CD4-positive, CD25-positive, alpha-beta regulatory T cell (primary cell): Measurements from ENCODE around the gene SLC17A3. TPM values are rescaled to one million over a fixed set of nuclear protein-coding genes. Genes with fewer than 3 reads are reported as not detected.

Experiments used
- ATAC-seq, 2 donors: fragments of 150-1000 bp; cut with Tn5 transposase; one replicate each; pipeline ENCODE4 v1.10.0; 2021; ENCODE audit warnings: low read depth in 2 of 2, moderate number of reproducible peaks in 2 of 2, moderate library complexity in 1 of 2
- DNase-seq, 3 donors: peaks; one replicate each; pipeline versions ENCODE4 v3.0.0 to v3.0.0-alpha.2; 2012 to 2022; ENCODE audit warnings: mixed read lengths in 1 of 3
- H3K27ac ChIP-seq: one replicate; pipeline ENCODE4 v1.7.0; 2013; ENCODE audit warnings: mild to moderate bottlenecking, low read length; ENCODE audit not compliant: insufficient read depth, poor library complexity, severe bottlenecking
- H3K27me3 ChIP-seq: one replicate; pipeline ENCODE4 v1.7.0; 2013; ENCODE audit warnings: low read length; ENCODE audit not compliant: control insufficient read depth, insufficient read depth
- H3K36me3 ChIP-seq: one replicate; pipeline ENCODE4 v1.7.0; 2013; ENCODE audit warnings: mild to moderate bottlenecking, low read length, moderate library complexity; ENCODE audit not compliant: control insufficient read depth, insufficient read depth
- H3K4me1 ChIP-seq: 2 replicates; pipeline ENCODE4 v1.7.0; 2013; ENCODE audit warnings: mild to moderate bottlenecking, low read length; ENCODE audit not compliant: insufficient read depth, control insufficient read depth, poor library complexity, severe bottlenecking
- H3K4me3 ChIP-seq: one replicate; pipeline ENCODE4 v1.7.0; 2013; ENCODE audit warnings: low read depth, mild to moderate bottlenecking, low read length, moderate library complexity
- H3K9me3 ChIP-seq, 2 experiments: 1 replicate in 1 of 2; 2 replicates in 1 of 2; pipeline ENCODE4 v1.7.0; 2013; ENCODE audit warnings: low read length in 2 of 2, mild to moderate bottlenecking in 1 of 2, moderate library complexity in 1 of 2; ENCODE audit not compliant: control insufficient read depth in 2 of 2
- H3K27ac Mint-ChIP-seq, 3 donors: one replicate each; pipeline ENCODE4 v1.8.0; 2020 to 2022; ENCODE audit warnings: mild to moderate bottlenecking in 3 of 3, mixed read lengths in 3 of 3, moderate library complexity in 2 of 3
- H3K27me3 Mint-ChIP-seq: one replicate; pipeline ENCODE4 v1.8.0; 2022; ENCODE audit warnings: mild to moderate bottlenecking, mixed read lengths
- H3K36me3 Mint-ChIP-seq: one replicate; pipeline ENCODE4 v1.8.0; 2020; ENCODE audit warnings: mixed read lengths
- H3K4me1 Mint-ChIP-seq, 4 donors: one replicate each; pipeline ENCODE4 v1.8.0; 2020 to 2022; ENCODE audit warnings: mixed read lengths in 4 of 4, mild to moderate bottlenecking in 1 of 4
- H3K4me3 Mint-ChIP-seq, 4 donors: one replicate each; pipeline ENCODE4 v1.8.0; 2020 to 2022; ENCODE audit warnings: mild to moderate bottlenecking in 4 of 4, mixed read lengths in 4 of 4, moderate library complexity in 3 of 4
- H3K9me3 Mint-ChIP-seq, 7 donors: one replicate each; pipeline ENCODE4 v1.8.0; 2020 to 2022; ENCODE audit warnings: mixed read lengths in 7 of 7, mild to moderate bottlenecking in 3 of 7, moderate library complexity in 2 of 7
- polyA plus RNA-seq, 4 donors: library from polyadenylated mRNA; unstranded; fragments of 300-500 nt; fragmentation: Illumina TruSeq; gene quantifications; one replicate each; pipeline ENCODE4 v1.2.3, GENCODE V29; 2021
- total RNA-seq: library from RNA; stranded (reverse); gene quantifications from one replicate; pipeline ENCODE4 v1.2.3, GENCODE V29; 2022

Gene SLC17A3
- total and polyA plus RNA-seq, 5 donors from 2014 or later, result 0.31 TPM; not detected in 4

DNA sequence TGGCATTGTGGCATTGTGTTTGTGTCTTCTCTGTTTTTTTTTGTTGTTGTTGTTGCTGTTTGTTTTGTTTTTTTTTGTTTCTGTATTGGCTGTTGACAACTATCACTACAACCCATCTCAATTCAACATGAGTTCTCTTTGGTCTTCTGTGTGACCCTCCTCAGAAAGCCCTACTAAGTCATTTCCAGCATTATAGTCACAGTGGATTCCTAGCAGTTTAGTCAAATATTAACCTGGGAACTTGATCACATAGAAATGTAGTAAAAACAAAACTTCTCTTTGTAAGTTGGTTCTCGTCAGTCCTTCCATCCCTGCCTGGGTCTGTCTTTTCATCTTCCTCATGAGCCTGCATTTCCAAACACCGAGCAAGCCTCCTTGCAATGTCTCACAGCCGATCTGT, 39.7 kb upstream of the SLC17A3 start:
- Mint-ChIP-seq H3K27ac (no peak overlapping the region), H3K27me3 (peaks cover 19% of the 10 kb centered on the region), H3K4me1 (no peaks in the 10 kb centered on the region), H3K9me3 (peaks cover 0 to 2% (median 0%) of the 10 kb centered on the region in 7 donors), H3K36me3 (no peaks in the 10 kb centered on the region), H3K4me3 (no peak overlapping the region)
- ATAC-seq (no peak), DNase-seq (no peak)
- no peaks in the 10 kb centered on the region for H3K9me3 ChIP-seq
- H3K4me1 ChIP-seq, result no peaks in the 10 kb centered on the region
- no peaks in the 10 kb centered on the region for H3K36me3 ChIP-seq
- no peak overlapping the region for H3K27ac ChIP-seq
- H3K27me3 ChIP-seq, result peaks cover 10% of the 10 kb centered on the region
- no peak overlapping the region for H3K4me3 ChIP-seq

DNA sequence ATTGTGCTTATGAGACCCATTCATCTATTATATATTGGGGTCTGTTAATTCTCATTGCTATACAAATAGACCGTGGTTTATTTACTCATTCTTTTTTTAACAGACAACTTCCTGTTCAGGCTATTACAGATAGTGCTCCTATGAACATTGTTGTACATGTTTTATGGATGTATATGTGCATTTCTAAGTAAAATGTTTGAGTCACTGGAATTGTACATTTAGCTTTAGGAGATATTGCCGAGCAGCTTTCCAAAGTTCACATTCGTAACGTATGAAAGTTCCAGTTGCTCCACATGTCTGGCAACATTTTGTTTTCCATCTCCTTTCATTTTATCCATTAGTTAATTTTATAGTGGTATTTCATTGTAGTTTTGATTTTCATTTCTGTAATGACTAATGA, 37.3 kb upstream of the SLC17A3 start:
- H3K36me3 ChIP-seq, result no peaks in the 10 kb centered on the region
- H3K27ac ChIP-seq, result no peak overlapping the region
- H3K4me1 ChIP-seq, result no peaks in the 10 kb centered on the region
- Mint-ChIP-seq H3K27me3 (peaks cover 29% of the 10 kb centered on the region), H3K4me3 (no peak overlapping the region), H3K27ac (no peak overlapping the region), H3K36me3 (no peaks in the 10 kb centered on the region), H3K4me1 (no peaks in the 10 kb centered on the region), H3K9me3 (peaks cover 0 to 1% (median 0%) of the 10 kb centered on the region in 7 donors)
- H3K4me3 ChIP-seq, result no peak overlapping the region
- DNase-seq, result no peak
- H3K27me3 ChIP-seq, result peaks cover 17% of the 10 kb centered on the region
- H3K9me3 ChIP-seq, result no peaks in the 10 kb centered on the region
- ATAC-seq, result no peak

DNA sequence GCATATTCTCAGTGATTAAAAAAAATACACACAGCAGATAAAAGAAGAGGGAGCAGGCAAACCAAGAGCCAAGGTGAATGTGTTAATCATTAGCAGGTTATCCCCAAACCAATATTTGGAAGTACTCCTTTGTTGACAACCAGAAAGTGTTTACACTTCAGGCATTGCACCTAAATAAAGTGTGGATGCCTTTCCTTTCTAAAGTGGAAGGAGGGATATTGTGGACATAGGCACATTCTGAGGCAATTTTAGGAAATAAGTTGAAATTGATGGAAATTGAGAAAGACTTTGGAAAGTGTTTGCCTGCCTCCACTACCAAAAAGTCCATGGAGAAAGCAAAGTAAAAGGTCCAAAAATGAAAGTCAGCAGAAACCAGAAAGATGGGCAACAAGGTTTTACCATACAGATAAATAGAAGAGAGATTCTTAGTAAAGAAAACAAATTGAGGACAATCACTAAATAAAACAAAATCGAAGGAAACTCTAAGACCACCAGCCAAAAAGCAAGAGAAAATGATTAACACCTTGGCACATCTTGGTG, 33.5 kb upstream of the SLC17A3 start:
- Mint-ChIP-seq H3K27me3 (peaks cover 43% of the 10 kb centered on the region), H3K9me3 (no peaks in the 10 kb centered on the region), H3K36me3 (no peaks in the 10 kb centered on the region), H3K4me3 (no peak overlapping the region), H3K4me1 (peaks cover 0 to 6% (median 0%) of the 10 kb centered on the region in 4 donors), H3K27ac (no peak overlapping the region)
- Histone ChIP-seq H3K27ac (no peak overlapping the region), H3K9me3 (no peaks in the 10 kb centered on the region), H3K4me1 (no peaks in the 10 kb centered on the region), H3K36me3 (no peaks in the 10 kb centered on the region), H3K27me3 (peaks cover 9% of the 10 kb centered on the region), H3K4me3 (no peak overlapping the region)
- no peak for ATAC-seq
- DNase-seq, result no peak

GRCh38 chr6:25903467-25904099, 29.5 kb upstream of the SLC17A3 start:
- Mint-ChIP-seq H3K36me3 (no peaks in the 10 kb centered on the region), H3K9me3 (no peaks in the 10 kb centered on the region)

GRCh38 chr6:25902071-25902470, 28.0 kb upstream of the SLC17A3 start:
- Histone ChIP-seq H3K27me3 (peaks cover 3% of the 10 kb centered on the region), H3K4me1 (no peaks in the 10 kb centered on the region), H3K27ac (no peak overlapping the region), H3K4me3 (no peak overlapping the region), H3K36me3 (no peaks in the 10 kb centered on the region), H3K9me3 (no peaks in the 10 kb centered on the region)
- Mint-ChIP-seq H3K4me3 (no peak overlapping the region), H3K27me3 (peaks cover 28% of the 10 kb centered on the region), H3K36me3 (no peaks in the 10 kb centered on the region), H3K27ac (no peak overlapping the region), H3K9me3 (no peaks in the 10 kb centered on the region), H3K4me1 (peaks cover 0 to 12% (median 3%) of the 10 kb centered on the region in 4 donors)
- no peak for DNase-seq
- no peak for ATAC-seq

More at GRCh38 chr6:25903467-25904099, 29.5 kb upstream of the SLC17A3 start:
- no peak overlapping the region for H3K27ac Mint-ChIP-seq
- Histone ChIP-seq H3K27ac (no peak overlapping the region), H3K36me3 (no peaks in the 10 kb centered on the region), H3K4me3 (no peak overlapping the region), H3K4me1 (no peaks in the 10 kb centered on the region), H3K9me3 (no peaks in the 10 kb centered on the region), H3K27me3 (peaks cover 12% of the 10 kb centered on the region)
- H3K27me3 Mint-ChIP-seq, result peaks cover 39% of the 10 kb centered on the region
- H3K4me3 Mint-ChIP-seq, result no peak overlapping the region
- DNase-seq (no peak), ATAC-seq (no peak)
- H3K4me1 Mint-ChIP-seq, result peaks cover 0 to 12% (median 2%) of the 10 kb centered on the region in 4 donors

DNA sequence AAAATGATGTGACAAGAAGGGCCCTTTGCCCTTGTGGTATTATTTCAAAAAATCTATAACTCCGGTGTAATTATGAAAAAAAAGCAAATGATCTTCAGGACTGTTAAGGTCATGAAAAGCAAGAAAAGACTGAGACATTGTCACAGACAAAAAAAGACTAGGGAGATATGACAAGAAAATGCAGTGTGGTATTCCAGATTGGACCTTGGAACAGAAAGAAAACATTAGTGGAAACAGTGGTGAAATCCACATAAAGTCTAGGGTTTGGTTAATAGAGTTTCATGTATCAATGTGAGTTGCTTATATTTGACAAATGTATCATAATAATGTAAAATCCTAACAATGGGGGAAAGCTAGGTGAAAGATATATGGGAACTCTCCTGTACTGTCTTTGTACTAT, 26.8 kb upstream of the SLC17A3 start:
- no peak for ATAC-seq
- no peak overlapping the region for H3K4me3 ChIP-seq

DNA sequence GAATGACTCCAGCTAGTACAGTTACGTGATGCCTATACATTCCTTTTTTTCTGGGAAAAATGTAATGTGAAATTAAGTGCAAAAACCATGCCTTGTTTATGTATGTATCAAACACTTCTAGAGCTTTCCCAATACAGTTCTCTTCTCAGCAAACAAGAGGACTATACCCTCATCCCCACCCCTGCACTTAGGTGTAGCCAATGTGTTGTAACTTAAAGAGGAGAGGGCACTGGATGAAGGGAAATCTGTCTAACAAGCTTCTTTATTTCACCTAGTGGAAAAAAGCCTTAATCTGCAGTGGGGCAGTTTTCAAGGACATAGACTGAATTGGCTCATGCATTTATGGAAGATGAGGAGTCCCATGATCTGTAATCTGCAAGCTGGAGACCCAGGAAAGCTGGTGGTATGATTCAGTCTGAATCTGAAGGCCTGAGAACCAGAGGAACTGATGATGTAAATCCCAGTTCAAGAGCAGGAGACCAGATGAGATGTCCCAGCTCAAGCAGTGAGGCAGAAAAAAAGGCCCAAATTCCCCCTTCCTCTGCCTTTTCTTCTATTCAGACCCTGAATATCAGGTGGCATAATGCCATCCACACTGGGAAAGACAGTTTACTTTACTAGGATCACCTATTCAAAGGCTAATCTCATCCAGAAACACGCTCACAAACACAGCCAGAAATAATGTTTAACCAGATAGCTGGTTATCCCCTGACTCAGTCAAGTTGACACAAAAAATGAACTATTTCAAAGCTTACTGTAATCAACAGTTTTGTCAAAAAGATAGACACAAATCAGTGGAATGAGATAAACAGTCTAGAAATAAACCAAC, 25.8 kb upstream of the SLC17A3 start:
- Mint-ChIP-seq H3K4me1 (peaks cover 0 to 12% (median 3%) of the 10 kb centered on the region in 4 donors), H3K9me3 (no peaks in the 10 kb centered on the region), H3K36me3 (no peaks in the 10 kb centered on the region), H3K27ac (no peak overlapping the region), H3K4me3 (no peak overlapping the region), H3K27me3 (peaks cover 17% of the 10 kb centered on the region)
- H3K9me3 ChIP-seq, result no peaks in the 10 kb centered on the region
- H3K4me1 ChIP-seq, result no peaks in the 10 kb centered on the region
- DNase-seq, result no peak
- no peak overlapping the region for H3K27ac ChIP-seq
- peaks cover 3% of the 10 kb centered on the region for H3K27me3 ChIP-seq
- H3K36me3 ChIP-seq, result no peaks in the 10 kb centered on the region
- no peak overlapping the region for H3K4me3 ChIP-seq
- no peak for ATAC-seq

More for the DNA sequence above, 26.8 kb upstream of the SLC17A3 start:
- no peak overlapping the region for H3K27ac ChIP-seq
- Mint-ChIP-seq H3K4me3 (no peak overlapping the region), H3K4me1 (peaks cover 0 to 12% (median 3%) of the 10 kb centered on the region in 4 donors), H3K27me3 (peaks cover 20% of the 10 kb centered on the region), H3K27ac (peak overlapping the region in 1 of 3 donors; percentile 2), H3K9me3 (no peaks in the 10 kb centered on the region), H3K36me3 (no peaks in the 10 kb centered on the region)
- H3K36me3 ChIP-seq, result no peaks in the 10 kb centered on the region
- no peak for DNase-seq
- peaks cover 3% of the 10 kb centered on the region for H3K27me3 ChIP-seq
- H3K9me3 ChIP-seq, result no peaks in the 10 kb centered on the region
- H3K4me1 ChIP-seq, result no peaks in the 10 kb centered on the region
